NCI-H187 (cell line): ENCODE data around the gene DNAJB5.
"Not testable (repeated sequence)": the region's sequence is repeated elsewhere in the genome, so short reads cannot be mapped to it uniquely, and the experiment has no call there.

Experiments
- DNase-seq, 2 experiments: peaks; one replicate each; lab custom pipeline; 2025; lab: John Stamatoyannopoulos, UW

Gene DNAJB5

GRCh38 chr9:35000535-35001284, 11.2 kb downstream of the DNAJB5 start:
- DNase-seq, result no peak

GRCh38 chr9:35001285-35001677, 11.7 kb downstream of the DNAJB5 start:
- no peak for DNase-seq

GRCh38 chr9:35001803-35002502, 12.4 kb downstream of the DNAJB5 start:
- DNase-seq, result no peak

- no peak for DNase-seq
These were observed 13.1 kb downstream of the DNAJB5 start for GRCh38 chr9:35002623-35003022.

GRCh38 chr9:35004299-35004698, 14.8 kb downstream of the DNAJB5 start:
- not testable (repeated sequence) for DNase-seq

- no peak for DNase-seq
These were observed 20.9 kb downstream of the DNAJB5 start for GRCh38 chr9:35010351-35010958.

- DNase-seq, result no peak
These were observed 25.0 kb downstream of the DNAJB5 start for GRCh38 chr9:35014517-35014916.

- not testable (repeated sequence) for DNase-seq
These were observed 33.9 kb downstream of the DNAJB5 start for GRCh38 chr9:35023443-35023842.

- DNase-seq, result no peak
These were observed 37.1 kb downstream of the DNAJB5 start for GRCh38 chr9:35026671-35027070.

- DNase-seq, result no peak
These were observed 37.8 kb downstream of the DNAJB5 start for GRCh38 chr9:35027374-35027773.

- DNase-seq, result no peak
These were observed 38.3 kb downstream of the DNAJB5 start for GRCh38 chr9:35027860-35028259.

GRCh38 chr9:35028341-35028740, 38.8 kb downstream of the DNAJB5 start:
- DNase-seq, result no peak

- DNase-seq, result no peak
These were observed 39.7 kb downstream of the DNAJB5 start for GRCh38 chr9:35029241-35029640.

- no peak for DNase-seq
These were observed 40.3 kb downstream of the DNAJB5 start for GRCh38 chr9:35029852-35030251.

GRCh38 chr9:35033101-35033500, 43.6 kb downstream of the DNAJB5 start:
- no peak for DNase-seq

GRCh38 chr9:35035851-35036701, 46.5 kb downstream of the DNAJB5 start:
- DNase-seq, result no peak

- DNase-seq, result no peak
These were observed 52.6 kb downstream of the DNAJB5 start for GRCh38 chr9:35042081-35042604.

GRCh38 chr9:35042891-35043545, 53.5 kb downstream of the DNAJB5 start:
- no peak for DNase-seq

- no peak for DNase-seq
These were observed 54.5 kb downstream of the DNAJB5 start for GRCh38 chr9:35044071-35044470.
